SH-SY5Y (cell line): Measurements from ENCODE around the gene TULP1.

ENCODE experiments used
- GATA2 ChIP-seq: IDR thresholded peaks from 2 replicates; pipeline ENCODE4 v1.6.1; 2011; ENCODE audit warnings: mild to moderate bottlenecking, low read depth, low read length
- GATA3 ChIP-seq: IDR thresholded peaks from 2 replicates; pipeline ENCODE4 v1.6.1; 2011; ENCODE audit warnings: low read depth, mild to moderate bottlenecking, low read length, moderate library complexity

- no peak for TF ChIP-seq GATA3
- TF ChIP-seq GATA2, result no peak
Measured at GRCh38 chr6:35500782-35501181, 11.9 kb downstream of the TULP1 start.
